ENCODE measurements around the gene PRPF8.

- TF ChIP-seq CTCF (IDR thresholded peaks at IDR 0.05; ENCODE audit: low read depth, low read length, missing input control): no peak
- TF ChIP-seq SP1 (IDR thresholded peaks at IDR 0.05): no peak
- no peak for TF ChIP-seq ZBTB33 (IDR thresholded peaks at IDR 0.05)
- no peak for TF ChIP-seq HNF4A (conservative IDR thresholded peaks at IDR 0.05)
- no peak for TF ChIP-seq TAF1 (conservative IDR thresholded peaks at IDR 0.05)
- no peak for TF ChIP-seq GABPA (IDR thresholded peaks at IDR 0.05 in 1 of 2, conservative IDR thresholded peaks at IDR 0.05 in 1 of 2)
- no peak for TF ChIP-seq ATF3 (IDR thresholded peaks at IDR 0.05)
- TF ChIP-seq REST (IDR thresholded peaks at IDR 0.05): no peak
- TF ChIP-seq JUND (IDR thresholded peaks at IDR 0.05): no peak
Observed at GRCh38 chr17:1712271-1712670, 27.6 kb upstream of the PRPF8 start.

Data from liver (tissue), 3 donors.